Bronchus fibroblast of lung (primary cell): ENCODE measurements around the gene SMPD2. TPM values are rescaled to one million over a fixed set of nuclear protein-coding genes. Genes with fewer than 3 reads are reported as not detected.

Source experiments
- total RNA-seq: library from RNA; depleted of rRNA; stranded (reverse); fragments of >200 nt; gene quantifications from 2 replicates; pipeline ENCODE4 v1.2.3, GENCODE V29; 2015

The SMPD2 gene, protein sequence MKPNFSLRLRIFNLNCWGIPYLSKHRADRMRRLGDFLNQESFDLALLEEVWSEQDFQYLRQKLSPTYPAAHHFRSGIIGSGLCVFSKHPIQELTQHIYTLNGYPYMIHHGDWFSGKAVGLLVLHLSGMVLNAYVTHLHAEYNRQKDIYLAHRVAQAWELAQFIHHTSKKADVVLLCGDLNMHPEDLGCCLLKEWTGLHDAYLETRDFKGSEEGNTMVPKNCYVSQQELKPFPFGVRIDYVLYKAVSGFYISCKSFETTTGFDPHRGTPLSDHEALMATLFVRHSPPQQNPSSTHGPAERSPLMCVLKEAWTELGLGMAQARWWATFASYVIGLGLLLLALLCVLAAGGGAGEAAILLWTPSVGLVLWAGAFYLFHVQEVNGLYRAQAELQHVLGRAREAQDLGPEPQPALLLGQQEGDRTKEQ
- total RNA-seq, result 7.6 and 11.6 TPM in 2 replicates

DNA sequence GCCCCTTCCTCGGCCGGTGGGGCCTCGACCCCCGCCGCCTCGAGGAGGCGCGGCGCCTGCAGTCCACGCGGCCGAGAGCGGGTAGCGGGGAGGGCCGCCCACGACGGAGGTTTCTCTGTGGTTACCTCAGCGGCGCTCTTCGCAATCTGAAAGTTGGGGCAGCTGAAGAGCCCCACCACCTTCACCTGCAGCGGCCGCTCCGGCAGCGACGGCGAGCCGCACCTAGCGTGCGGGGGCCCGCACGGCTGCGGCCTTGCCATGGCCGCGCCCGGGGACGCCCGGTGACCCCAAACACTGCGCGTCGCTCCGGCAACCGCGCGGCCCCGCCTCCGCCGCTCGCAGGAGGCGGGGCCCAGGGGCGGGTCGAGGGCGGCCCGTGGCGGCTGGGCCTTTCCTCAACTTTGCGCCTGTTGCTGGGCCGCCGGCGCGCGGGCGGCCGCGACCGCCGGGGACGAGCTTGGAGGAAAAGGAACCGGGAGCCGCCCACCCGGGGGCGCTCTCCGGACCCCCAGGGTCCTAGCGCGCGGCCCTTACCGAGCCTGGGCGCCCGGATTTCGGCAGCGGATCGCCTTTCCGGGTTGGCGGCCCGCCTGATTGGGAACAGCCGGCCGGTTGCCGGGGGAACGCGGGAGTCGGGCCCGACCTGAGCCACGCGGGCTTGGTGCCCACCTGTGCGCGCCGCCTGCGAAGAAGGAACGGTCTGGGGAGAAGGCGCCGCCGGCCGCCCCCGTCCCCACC is at the start of gene SMPD2, which contains the start of gene PPIL6:
Gene SMPD2, plus strand, starts transcription at position 394 of the 738 bp plus-strand sequence. CDS start 398 bp downstream, outside the sequence.
Gene PPIL6, minus strand, starts transcription at position 298 of the 738 bp plus-strand sequence. Its CDS starts 38 bp downstream, at position 260.

DNA sequence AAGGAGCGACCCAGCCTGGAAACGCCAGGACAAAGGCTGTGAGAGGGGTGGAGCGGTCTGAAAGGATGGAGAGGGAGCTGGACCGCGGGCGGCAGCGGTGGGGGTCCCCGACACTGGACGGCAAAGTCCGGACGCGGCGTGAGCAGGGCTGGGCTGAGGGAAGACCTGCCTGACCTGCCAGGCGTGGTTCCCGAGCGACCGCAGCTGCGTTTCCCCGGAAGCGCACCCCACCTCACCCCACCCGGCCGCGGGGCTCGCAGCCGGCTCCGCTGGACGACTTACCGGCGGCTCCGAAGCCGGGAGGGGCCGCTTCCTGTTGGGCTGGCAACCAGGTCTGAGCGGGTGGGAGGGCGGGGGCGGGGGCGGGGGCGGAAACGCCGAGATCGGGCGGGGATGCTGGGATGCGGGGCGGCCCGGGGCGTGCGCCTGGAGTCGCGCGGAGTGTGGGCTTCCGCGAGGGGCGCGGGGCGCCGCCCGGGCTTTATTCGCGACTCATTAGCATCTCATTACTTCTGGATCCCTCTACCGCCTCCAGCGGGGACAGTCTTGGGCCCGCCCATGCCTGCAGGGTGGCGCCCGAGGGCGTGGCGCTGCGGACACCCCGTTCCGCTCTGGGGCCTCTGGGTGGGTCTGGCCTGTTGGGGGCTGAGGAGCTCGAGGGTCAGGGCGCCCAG is 15.1 kb downstream of the SMPD2 start, which contains the start of gene MICAL1:
Gene MICAL1, minus strand, starts transcription at position 336 of the 674 bp plus-strand sequence. CDS start 1,576 bp downstream, outside the sequence.

DNA sequence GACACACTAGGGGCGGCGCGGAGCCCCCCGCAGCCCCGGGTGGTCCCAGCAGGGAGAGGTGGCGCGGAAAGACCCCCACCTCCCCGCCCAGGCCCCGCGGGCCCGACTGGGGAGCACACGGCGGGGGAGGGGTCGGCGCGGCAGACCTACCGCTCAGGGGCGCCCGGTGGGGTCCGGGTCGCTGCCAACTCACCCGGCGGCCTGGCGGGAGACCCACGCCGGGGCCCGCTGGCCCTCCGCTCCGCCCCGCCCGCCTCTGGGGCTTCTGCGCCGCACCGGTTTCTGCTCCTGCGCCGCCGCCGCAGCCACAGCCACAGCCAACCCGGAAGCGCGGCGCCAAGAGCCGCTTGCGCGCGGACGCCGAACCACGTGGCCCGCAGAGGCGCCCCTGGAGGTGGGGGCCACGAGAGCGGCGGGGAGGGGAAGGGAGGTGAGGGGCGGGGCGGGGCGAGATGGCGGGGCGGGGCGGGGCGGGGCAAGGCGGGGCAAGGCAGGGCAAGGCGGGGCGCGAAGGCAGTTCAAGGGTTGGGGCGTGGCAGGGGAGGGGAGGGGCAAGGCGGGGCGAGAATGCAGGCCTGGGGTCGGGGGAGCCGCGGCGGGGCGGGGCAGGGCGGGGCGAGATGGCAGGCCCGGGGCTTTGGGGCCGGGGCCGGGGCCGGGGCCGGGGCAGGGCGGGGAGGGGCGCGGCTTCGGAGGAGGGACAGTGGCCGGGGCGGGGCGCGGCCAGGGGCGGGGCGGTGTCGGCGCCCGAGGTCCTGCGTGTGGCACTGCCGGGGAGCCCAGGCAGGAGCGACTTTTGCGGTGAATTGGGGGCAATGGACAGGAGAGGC is 42.6 kb downstream of the SMPD2 start, which contains the start of gene ZBTB24:
Gene ZBTB24, minus strand, starts transcription at position 315 of the 830 bp plus-strand sequence. CDS start 1,193 bp downstream, outside the sequence.

Other genes starting within 250 kb of the SMPD2 start
- 85.2 and 113 TPM in 2 replicates for gene CD164, start 58.3 kb upstream of the SMPD2 start, total RNA-seq
- gene PPIL6, start 96 bp upstream of the SMPD2 start, total RNA-seq, result 1.5 and 2.4 TPM in 2 replicates
- gene MICAL1, start 15.0 kb downstream of the SMPD2 start, total RNA-seq, result 43.4 and 45.1 TPM in 2 replicates
- 4.2 and 5.2 TPM in 2 replicates for gene ZBTB24, start 42.5 kb downstream of the SMPD2 start, total RNA-seq